NCI-H748 treated with DMSO at 0.1 percent for 48 hours (cell line): ENCODE results near the gene NEK1.

Experiments used
- DNase-seq: peaks from one replicate; lab custom pipeline; 2025; lab: John Stamatoyannopoulos, UW

NEK1 gene

DNA sequence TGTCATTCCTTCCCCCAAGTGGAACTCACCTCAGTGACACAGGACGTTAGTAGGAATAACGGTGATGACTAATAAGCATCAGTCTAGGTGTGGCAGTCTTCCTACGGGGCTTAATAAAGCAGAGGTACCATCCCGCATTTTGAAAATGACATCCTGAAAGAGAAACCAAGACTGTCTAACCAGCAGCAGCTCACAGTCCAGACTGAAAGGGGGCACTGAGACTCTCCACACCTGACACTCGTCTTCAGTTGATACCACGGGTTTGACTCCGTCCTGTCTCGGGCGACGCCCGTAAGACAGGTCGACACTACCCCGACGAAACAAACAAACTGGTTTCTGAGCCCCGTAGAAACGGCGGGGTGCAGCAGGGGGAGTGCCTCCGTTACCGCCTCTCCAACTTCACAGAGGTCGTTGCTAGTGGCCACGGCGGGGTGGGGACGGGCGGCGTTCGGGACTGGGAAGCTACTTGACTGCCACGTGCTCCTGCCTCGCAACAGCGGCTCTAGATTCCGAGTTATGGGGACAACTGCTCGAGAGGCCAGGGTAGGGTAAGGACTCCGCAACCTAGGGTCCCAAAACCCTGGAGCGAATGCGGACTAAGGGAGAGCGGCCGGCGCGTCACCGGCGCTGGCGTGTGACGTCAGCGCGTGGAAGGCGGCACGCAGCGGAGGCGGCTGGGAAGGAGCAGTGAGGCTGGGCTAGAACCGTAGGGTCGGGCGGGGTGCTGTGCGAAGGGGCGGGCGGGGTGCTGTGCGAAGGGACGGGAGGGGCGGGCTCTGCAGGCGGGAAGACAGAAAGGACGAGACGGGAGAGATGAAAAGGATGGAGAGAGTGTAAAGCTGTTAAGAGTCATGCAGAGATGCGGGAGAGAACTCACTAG lies at the start of gene NEK1:
Gene NEK1, minus strand, starts transcription at position 593 of the 880 bp plus-strand sequence. CDS start 9,953 bp downstream, outside the sequence.
- peak; percentile 67 for DNase-seq

DNA sequence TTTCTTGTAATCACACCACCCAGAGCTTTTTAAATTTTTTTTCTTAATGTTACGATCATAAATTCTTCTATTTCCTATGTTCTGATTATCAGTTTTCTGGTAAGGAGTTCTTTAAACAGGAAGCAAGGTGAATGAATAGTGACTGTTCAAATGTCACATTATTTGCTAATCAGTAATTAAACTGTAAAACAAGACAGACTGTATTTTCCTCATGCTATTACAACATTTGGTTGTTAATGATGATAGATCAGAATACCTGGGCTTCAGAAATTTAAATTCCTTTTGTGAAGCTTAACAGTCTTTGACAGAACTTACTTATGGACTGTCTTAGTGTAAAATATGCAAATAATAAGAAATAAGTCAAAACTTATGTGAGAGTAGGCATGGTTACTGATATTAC lies 49.4 kb upstream of the NEK1 start:
- DNase-seq: no peak

- DNase-seq: no peak
These were observed 48.5 kb upstream of the NEK1 start for GRCh38 chr4:169660929-169661328.

- peak; percentile 81 for DNase-seq
These were observed 47.6 kb upstream of the NEK1 start for GRCh38 chr4:169659716-169660670.

- DNase-seq: no peak
These were observed 46.8 kb upstream of the NEK1 start for GRCh38 chr4:169658975-169659715.

DNA sequence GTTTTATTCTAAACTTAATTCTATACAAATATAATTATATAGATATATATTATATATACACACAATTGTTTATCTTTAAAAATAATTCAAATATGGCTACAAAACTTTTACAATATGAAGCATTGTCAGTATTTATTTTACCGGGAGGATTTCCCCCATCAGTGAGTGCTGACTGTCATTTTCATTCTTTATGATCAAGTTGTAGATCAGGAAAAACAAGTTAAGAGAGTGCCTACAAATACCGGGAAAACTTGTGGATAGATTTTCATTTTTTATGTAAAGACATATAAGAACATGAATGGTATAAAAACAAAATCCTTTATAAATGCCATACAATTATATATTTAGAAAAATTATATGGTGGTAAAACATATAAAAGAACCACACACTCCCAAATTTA lies 45.8 kb upstream of the NEK1 start:
- DNase-seq: peak; percentile 3

GRCh38 chr4:169657470-169658107 lies 45.2 kb upstream of the NEK1 start:
- no peak for DNase-seq

- DNase-seq: no peak
These were observed 43.0 kb upstream of the NEK1 start for GRCh38 chr4:169655401-169655800.

DNA sequence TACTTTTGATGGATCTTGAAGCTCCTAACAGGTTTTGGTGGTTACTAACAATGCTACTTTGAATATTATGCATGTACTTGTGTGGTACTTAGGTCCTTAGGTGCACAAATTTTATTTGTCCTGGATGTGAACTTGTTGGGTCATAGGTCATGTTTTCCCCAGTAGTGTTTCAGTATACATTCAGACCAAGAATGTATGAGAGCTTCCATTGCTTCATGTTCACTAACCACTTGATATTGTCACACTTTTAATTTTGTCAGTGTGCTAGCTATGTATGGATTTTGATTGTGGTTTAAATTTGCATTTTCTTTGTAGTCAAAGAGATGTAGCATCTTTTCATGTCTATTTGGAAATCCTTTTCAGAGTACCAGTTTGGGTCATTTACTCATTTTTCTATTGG lies 40.2 kb upstream of the NEK1 start:
- DNase-seq: no peak

DNA sequence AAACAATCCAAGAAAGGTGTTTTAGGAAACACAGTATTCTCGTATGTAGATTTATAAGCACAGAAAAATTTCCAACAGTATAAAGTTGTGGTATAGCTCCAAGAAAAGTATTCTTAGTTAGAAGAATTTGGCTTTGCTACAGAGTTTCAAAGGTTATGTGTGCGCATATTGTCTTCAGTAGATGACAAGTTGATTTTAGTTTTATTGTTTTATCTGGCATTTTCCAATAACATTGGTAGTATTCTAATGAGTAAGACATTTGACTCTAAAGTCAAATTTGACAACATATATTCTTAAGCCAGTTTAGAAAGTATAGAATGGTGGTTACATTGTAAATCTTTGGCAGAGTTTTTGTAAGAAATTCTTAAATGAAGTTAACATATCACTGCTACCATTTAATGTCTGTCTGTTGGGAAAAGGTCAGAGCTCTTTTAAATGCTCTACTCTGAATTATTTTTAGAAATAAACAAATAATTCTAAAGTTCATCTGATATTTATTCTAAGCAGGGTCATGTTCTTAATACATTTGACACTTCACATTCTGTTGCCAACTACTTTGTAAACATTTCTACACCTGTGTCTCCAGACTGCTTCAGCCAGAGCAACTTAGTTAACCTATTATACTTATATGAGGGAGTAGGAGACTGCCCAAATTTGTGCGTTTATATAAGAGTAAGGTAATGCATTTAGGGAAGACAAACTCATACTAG lies 38.0 kb upstream of the NEK1 start:
- DNase-seq: no peak

DNA sequence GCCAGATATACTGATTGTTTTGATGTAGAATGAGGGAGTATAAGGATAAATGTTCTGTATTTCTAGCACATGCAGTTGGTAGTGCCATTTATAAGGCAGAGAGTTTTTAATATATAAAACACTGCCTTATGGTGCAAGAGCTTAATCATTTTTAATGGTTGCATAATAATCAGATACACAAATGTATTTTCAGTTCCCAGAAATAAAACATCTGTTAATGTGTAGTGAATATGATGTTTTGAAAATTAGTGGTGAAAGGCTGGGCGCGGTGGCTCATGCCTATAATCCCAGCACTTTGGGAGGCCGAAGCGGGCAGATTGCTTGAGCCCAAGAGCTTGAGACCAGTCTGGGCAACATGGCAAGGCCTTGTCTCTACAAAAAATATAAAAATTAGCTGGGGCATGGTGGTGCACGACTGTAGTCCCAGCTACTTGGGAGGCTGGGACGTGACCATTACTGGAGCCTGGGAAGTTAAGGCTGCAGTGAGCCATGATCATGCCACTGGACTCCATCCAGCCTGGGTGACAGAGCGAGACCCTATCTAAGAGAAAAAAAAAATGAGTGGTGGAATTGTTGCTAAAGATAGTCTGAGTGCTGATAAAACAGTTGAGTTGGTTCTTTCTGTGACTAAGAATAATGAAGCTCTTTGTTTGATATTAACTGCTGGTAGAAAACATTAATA lies 37.3 kb upstream of the NEK1 start:
- DNase-seq: no peak

GRCh38 chr4:169645627-169646026 lies 33.2 kb upstream of the NEK1 start:
- DNase-seq: no peak

DNA sequence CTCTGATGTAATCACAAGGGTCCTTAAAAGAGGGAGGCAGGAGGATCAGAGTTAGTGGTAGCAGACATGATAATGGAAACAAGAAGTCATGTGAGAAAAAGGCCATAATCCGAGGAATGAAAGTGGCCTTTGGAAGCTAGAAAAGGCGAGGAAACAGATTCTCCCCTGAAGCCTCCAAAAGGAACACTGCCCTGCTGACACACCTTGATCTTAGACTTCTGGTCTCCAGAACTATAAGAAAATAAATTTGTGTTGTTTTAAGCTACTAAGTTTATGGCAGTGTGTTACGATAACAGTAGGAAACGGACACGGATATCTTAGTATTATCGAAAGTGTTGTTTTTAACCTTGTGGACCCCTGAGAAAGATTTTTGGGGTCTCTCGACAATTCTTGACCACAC lies 32.4 kb upstream of the NEK1 start:
- no peak for DNase-seq

- DNase-seq: no peak
These were observed 28.0 kb upstream of the NEK1 start for GRCh38 chr4:169640261-169640870.

DNA sequence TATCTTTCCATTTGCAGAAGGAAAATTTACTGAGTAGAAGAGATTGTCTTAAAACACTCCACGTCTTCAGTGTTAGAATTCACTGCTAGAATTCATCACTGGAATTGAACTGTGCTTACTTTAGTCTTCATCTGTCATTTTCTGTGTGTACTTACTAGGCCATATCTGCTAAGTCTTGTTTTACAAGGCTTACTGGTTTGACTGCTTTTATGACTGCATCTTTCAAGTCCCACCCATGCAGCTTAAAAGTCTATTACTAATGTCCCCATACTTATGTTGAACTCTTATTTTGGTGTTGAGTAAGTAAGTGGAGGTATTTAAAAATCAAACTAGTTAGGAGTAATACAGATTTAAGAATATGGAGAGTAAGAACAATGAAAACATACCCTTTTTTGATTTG lies 22.6 kb upstream of the NEK1 start:
- DNase-seq: no peak

- DNase-seq: no peak
These were observed 20.5 kb upstream of the NEK1 start for GRCh38 chr4:169632896-169633295.

GRCh38 chr4:169630069-169630468 lies 17.7 kb upstream of the NEK1 start:
- DNase-seq: no peak

DNA sequence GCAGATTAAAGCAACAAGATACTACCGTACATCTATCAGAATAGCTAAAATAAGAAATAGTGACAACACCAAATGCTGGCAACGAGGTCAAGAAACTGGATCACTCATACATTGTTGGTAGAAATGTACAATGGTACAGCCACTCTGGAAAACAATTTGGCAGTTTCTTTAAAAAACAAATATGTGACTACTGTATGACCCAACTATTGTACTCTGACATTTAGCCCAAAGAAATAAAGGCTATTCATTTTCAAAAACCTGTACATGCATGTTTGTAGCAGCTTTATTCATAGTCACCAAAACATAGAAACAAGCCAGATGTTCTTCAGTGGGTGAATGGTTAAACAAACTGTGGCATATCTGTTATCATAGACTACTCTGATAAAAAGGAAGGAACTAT lies 16.2 kb upstream of the NEK1 start:
- no peak for DNase-seq

- no peak for DNase-seq
These were observed 14.9 kb upstream of the NEK1 start for GRCh38 chr4:169627307-169627706.
